ENCODE measurements around the gene NRG3.

The NRG3 gene

DNA sequence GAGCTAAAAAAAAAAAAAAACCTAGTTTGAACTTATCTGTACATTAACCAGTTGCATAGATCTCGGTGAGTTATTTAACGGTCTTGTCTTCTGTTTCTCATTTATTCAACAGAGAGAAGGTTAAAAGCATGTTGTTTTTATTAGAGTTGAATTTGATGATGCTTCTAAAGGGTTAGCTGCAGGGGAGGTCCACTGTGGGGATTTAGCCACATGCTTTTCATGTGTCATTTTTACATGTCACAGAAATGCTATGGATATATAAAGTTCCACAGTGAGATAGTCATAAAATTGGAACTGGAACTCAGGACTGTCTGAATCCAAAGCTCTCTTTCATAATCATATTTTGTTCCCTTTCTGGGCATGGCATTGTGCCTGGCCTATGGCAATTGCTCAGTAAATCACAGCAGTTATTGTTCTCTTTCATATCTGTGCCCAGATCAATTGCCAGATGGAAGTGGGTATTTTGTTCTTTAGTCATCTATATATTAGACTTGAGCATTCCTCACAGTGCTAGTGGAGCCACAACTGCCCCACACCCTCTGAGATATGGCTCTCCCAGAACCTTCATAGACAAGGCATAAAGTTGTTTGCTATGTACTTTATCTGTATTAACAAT, 578.8 kb downstream of the NRG3 start:
- TF ChIP-seq, protein P1, sequence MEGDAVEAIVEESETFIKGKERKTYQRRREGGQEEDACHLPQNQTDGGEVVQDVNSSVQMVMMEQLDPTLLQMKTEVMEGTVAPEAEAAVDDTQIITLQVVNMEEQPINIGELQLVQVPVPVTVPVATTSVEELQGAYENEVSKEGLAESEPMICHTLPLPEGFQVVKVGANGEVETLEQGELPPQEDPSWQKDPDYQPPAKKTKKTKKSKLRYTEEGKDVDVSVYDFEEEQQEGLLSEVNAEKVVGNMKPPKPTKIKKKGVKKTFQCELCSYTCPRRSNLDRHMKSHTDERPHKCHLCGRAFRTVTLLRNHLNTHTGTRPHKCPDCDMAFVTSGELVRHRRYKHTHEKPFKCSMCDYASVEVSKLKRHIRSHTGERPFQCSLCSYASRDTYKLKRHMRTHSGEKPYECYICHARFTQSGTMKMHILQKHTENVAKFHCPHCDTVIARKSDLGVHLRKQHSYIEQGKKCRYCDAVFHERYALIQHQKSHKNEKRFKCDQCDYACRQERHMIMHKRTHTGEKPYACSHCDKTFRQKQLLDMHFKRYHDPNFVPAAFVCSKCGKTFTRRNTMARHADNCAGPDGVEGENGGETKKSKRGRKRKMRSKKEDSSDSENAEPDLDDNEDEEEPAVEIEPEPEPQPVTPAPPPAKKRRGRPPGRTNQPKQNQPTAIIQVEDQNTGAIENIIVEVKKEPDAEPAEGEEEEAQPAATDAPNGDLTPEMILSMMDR (IDR thresholded peaks at IDR 0.05) = no peak

DNA sequence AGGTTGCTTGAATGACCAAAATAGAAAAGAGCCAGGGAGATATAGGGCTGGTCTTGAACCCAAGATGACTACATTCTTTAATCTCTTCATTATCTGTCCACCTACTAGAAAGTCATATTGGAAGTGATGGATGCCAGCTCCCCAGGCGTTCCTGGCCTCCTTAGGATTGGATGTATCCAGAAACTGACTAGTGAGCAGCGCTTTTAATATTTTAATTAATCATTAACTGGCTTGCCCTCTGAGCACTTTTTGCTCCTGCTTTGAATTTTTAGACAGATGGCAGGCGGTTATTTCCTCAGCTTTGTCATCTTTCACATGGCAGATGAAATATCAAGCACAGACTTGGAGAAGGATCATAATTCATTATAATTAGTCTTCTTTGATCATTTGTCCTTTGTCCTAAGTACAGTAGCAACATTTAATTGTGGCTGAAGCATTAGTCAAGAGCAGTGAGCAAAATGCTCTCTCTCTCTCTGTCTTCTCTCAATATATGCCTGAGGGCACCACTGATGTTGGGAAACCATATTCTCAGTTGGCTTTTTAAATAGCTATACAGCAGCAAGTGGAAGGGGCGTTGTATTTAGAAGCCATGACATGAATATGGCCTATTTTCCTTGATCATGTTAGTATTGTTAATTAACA, 588.0 kb downstream of the NRG3 start:
- TF ChIP-seq, protein P1 (IDR thresholded peaks at IDR 0.05) = no peak

DNA sequence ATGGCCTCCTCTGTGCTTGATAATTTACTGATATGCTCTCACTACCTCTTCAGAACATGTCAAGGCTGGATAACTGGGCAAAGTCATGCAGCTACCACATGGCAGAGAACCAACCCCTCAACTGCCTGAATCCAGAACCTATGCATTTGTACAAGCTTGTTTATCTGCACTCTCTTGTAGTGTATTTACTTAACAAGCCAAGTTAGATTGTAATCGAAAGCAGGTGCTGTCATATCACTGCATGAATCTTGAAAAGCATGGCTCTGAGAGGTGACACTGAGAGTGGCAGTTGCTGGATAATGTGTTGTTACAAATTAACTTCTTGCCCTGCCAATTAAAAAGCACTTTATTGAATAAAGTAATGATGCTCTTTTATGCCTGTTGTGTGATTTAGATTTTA, 588.6 kb downstream of the NRG3 start:
- TF ChIP-seq, protein P1 (IDR thresholded peaks at IDR 0.05) = no peak

DNA sequence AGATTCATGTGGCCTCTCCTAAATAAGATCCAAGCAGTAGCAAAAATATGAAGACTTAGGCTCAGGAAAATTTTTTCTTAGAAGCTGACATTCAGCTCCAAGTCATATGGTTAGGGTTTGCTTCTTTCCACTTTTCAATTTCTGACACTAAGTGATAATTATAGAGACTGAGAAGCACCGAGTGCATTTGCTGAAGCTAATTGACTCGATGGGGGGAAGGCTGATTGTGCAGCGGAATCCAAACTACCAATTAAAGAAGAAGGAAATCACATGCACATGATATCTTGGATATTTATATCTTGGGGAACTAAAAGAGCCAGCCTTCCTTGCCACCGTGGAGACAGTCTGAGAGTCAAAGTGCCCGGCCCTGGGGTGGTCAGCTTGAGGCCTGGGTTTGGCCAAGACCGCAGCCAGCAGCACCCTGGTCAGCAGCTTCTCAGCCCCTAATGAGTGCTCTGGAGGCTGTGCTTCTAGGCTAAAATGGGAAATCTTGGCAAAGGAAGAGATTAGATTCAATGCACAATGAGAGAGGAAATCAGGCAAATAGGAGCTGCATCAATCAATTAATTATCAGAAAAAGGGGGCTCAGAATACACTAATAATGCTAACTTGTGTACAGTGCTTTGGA, 589.3 kb downstream of the NRG3 start:
- TF ChIP-seq, protein P1 (IDR thresholded peaks at IDR 0.05) = no peak

DNA sequence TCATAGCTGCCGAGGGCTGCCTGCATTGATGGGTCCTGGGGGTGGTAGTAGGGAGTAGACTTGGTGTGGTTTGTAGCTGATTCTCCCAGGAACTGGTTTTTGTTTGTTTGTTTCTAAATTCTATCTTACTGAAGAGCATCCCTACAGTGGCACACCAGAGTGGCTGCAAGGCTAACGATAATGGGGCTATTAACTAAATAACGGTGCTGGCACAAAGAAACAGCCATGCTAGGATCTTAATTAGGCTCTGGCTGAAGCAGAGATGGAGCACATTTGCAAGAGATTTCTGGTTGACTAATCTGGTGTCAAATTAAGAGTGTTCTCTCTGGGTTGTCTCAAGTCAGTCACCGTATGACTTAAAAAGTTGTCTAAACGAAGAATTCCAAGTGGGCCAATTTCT, 590.0 kb downstream of the NRG3 start:
- TF ChIP-seq, protein P1 (IDR thresholded peaks at IDR 0.05) = no peak

DNA sequence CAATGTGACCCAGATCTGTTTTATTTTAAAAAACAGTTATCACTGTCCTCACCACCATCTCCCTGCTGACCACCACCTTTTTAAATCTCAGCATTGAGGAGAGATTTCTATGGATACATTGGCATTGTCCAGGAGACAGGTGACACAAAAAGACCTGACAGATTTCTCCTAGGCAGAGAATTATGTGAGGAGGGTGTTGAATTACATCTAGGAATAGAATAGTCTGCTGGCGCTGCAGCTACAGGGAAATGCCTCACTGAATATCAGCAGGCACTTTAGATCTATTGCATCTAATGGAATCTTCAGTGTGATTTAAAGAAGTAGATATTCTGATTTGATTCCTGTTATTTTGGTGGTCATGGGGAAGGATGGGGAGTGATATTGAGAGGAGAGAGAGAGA, 593.5 kb downstream of the NRG3 start:
- TF ChIP-seq, protein P1 (IDR thresholded peaks at IDR 0.05) = no peak

DNA sequence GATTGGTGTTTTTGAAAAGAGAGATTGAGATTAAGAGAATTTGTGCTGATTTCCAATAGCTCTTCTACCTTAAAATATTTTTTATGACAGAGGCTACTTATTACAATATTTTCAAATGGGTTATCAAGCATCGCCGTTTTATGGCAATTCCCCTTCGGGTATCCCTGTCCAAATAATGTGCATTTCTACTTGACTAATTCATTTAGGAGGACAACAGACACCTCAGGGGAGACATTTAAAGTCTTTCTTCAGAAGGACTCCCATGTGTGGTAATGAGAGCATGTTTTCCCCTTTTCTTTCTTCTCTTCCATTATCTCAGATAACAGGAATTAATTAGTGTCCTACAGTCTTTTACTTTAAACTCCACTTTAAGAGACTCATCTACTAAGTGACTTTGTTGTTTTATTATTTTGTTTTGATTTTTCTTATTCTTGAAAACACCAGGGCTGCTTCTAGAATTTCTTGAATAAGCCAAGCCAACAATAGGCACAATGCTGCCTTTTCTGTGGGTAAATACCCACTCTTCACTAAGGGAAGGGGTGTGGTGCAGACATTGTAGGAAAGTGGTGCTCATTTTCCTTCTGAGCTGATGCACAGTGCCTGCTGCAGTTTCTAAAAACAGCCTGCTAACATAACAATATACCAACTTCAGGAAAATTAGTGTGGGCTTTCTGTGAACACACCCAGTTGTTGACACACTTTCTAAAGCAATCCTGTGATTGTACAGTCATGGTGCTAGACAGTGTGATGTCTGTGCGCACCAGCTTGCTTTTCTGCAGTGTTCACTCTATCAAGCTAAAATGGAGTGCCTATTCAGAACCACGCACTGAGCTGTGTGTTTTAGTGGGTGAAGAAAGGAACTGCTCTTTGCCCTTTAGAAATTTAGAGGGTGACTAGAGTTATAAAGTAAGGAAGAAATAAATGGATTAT, 597.7 kb downstream of the NRG3 start:
- TF ChIP-seq, protein P1 (IDR thresholded peaks at IDR 0.05) = no peak

Data from LNCAP (cell line).